ENCODE data around the gene IKZF1.

The IKZF1 gene

DNA sequence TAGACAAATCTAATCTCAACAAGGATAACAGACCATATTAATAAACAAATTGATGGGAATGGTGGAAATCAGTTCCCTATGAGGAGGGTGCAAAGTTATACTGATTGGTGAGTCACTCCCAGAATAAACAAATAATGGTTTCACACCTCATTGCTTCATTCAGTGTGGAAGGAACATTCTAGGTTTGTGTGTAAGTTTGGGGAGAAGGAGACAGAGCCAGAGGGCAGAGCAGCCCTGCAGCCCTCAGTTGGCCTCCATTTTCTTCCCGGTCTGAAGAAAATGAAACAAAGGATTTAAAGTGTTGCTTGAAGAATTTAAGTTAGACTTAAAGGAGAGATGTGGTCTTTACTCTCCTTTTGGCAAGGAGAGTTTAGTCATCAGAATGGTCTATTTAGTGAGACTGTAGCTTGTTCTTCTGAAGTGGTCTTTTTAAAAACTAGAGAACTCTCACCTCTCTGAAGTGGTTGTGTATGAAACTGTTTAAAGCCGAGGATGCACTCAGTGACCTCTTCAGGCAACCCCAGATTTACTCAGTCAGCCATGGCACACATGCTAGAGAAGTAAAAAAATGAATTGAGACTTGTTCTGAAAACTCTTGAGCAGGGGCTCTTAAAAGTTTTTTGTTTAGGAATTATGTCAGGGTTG, 27.2 kb downstream of the IKZF1 start:
- Histone ChIP-seq H3K4me2 (ENCODE audit: low read depth, low read length) (peak overlapping the region; percentile 51), H3K27me3 (replicated peaks; ENCODE audit: insufficient read depth, low read length) (no peaks in the 10 kb centered on the region), H3K9ac (ENCODE audit: low read length) (no peak overlapping the region), H3F3A (ENCODE audit: insufficient read depth, low read length) (peaks cover 27% of the 10 kb centered on the region), H3K9me2 (replicated peaks; ENCODE audit: insufficient read depth, low read length) (no peaks in the 10 kb centered on the region), H2AFZ (ENCODE audit: low read length) (no peak overlapping the region), H4K20me1 (ENCODE audit: insufficient read depth, low read length) (no peaks in the 10 kb centered on the region), H3K36me3 (replicated peaks; ENCODE audit: insufficient read depth, low read length) (no peaks in the 10 kb centered on the region; the same call in none of the 2 replicates), H3K27ac (ENCODE audit: low read length) (peak overlapping the region; percentile 45; the same call in 1 of the 2 replicates), H3K79me2 (ENCODE audit: low read length) (peaks cover 96% of the 10 kb centered on the region), H3K4me1 (ENCODE audit: low read length) (peaks cover 62% of the 10 kb centered on the region), H3K9me3 (replicated peaks; ENCODE audit: insufficient read depth, low read length) (no peaks in the 10 kb centered on the region), H3K4me3 (ENCODE audit: low read length) (no peak overlapping the region)
- no peak for TF ChIP-seq EZH2phosphoT487 (IDR thresholded peaks at IDR 0.05; ENCODE audit: low read length)
- no peak for TF ChIP-seq EZH2 (optimal IDR thresholded peaks at IDR 0.05; ENCODE audit: low read depth, low read length)
- TF ChIP-seq, protein P1, sequence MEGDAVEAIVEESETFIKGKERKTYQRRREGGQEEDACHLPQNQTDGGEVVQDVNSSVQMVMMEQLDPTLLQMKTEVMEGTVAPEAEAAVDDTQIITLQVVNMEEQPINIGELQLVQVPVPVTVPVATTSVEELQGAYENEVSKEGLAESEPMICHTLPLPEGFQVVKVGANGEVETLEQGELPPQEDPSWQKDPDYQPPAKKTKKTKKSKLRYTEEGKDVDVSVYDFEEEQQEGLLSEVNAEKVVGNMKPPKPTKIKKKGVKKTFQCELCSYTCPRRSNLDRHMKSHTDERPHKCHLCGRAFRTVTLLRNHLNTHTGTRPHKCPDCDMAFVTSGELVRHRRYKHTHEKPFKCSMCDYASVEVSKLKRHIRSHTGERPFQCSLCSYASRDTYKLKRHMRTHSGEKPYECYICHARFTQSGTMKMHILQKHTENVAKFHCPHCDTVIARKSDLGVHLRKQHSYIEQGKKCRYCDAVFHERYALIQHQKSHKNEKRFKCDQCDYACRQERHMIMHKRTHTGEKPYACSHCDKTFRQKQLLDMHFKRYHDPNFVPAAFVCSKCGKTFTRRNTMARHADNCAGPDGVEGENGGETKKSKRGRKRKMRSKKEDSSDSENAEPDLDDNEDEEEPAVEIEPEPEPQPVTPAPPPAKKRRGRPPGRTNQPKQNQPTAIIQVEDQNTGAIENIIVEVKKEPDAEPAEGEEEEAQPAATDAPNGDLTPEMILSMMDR (IDR thresholded peaks at IDR 0.05; ENCODE audit: low read length): no peak
- DNase-seq: peak; percentile 76

DNA sequence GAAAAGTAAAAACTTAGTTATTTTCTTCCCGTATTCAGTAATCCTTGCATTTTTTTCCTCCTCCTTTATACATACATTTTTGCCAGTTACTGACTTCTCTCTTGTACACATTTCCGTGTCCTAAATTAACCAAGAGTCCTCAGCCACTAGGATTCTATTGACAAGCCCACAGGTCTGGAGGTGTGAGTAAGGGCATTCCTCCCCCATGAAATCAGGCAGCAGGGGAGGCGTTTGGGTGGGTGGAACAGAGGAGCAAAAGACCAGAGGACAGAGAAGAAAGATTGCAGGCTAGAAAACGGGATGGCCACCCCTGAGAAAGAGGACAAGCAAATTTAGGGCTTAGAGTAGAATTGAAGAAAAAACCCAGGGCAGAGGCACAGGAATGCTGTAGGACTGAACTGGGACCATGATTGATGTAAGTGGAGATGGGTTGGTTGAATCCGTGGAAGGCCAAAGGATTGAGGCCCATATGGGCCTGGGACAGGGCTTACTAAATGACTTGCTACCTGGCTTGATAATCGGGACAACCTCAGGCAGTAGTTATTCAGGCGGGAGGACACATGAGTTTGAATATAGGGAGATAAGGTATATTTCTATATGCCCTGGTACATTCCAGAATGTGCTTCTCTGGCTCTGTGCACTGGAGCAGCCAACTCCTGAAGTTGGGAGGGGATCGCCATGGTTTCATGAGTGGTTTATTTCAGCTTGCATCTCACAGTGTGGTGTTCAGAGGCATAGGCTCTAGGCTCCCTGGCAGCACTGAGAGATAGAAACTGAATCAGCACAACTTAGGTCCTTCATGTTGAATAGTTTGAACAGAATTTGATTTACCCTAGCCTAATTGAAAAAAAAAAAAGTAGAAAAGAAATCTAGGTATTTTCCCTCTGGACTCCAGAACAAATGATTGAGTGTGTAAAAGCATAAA, 28.0 kb downstream of the IKZF1 start:
- H3K9me2 ChIP-seq (replicated peaks; ENCODE audit: insufficient read depth, low read length): no peaks in the 10 kb centered on the region
- peaks cover 96% of the 10 kb centered on the region for H3K79me2 ChIP-seq (ENCODE audit: low read length)
- H3K9ac ChIP-seq (ENCODE audit: low read length): no peak overlapping the region
- no peaks in the 10 kb centered on the region for H3K27me3 ChIP-seq (replicated peaks; ENCODE audit: insufficient read depth, low read length)
- TF ChIP-seq EZH2phosphoT487 (IDR thresholded peaks at IDR 0.05; ENCODE audit: low read length): no peak
- no peak for TF ChIP-seq EZH2 (optimal IDR thresholded peaks at IDR 0.05; ENCODE audit: low read depth, low read length)
- TF ChIP-seq, protein P1 (IDR thresholded peaks at IDR 0.05; ENCODE audit: low read length): no peak
- no peak overlapping the region for H3K4me3 ChIP-seq (ENCODE audit: low read length)
- H2AFZ ChIP-seq (ENCODE audit: low read length): no peak overlapping the region
- H4K20me1 ChIP-seq (ENCODE audit: insufficient read depth, low read length): no peaks in the 10 kb centered on the region
- no peak for DNase-seq
- H3K4me1 ChIP-seq (ENCODE audit: low read length): peaks cover 65% of the 10 kb centered on the region
- H3K4me2 ChIP-seq (ENCODE audit: low read depth, low read length): peak overlapping the region; percentile 51; the same call in 1 of the 2 replicates
- no peaks in the 10 kb centered on the region for H3K9me3 ChIP-seq (replicated peaks; ENCODE audit: insufficient read depth, low read length)
- H3K27ac ChIP-seq (ENCODE audit: low read length): no peak overlapping the region
- H3K36me3 ChIP-seq (replicated peaks; ENCODE audit: insufficient read depth, low read length): no peaks in the 10 kb centered on the region; the same call in 1 of the 2 replicates
- peaks cover 27% of the 10 kb centered on the region for H3F3A ChIP-seq (ENCODE audit: insufficient read depth, low read length)

DNA sequence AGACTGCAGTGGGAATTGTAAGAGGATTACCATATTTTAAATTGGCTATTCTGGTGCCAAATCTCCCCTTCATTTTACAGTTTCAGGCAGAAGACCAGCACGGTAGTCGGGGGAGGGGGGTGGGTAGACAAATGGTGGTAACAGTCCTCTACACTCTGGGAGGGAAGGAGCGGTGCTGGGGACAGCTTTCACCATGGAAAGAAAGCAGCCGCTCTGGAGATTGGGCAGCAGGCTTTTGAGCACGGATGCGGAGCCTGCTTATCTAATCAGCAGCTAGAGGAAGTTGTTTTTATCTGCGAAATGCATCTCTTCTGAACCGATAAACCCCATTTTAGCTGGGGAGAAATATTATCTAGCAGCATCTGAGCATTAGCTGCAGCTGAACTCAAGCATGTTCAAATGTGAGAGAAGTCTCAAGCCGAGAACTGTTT, 28.7 kb downstream of the IKZF1 start:
- H3K4me2 ChIP-seq (ENCODE audit: low read depth, low read length): no peak overlapping the region
- no peak overlapping the region for H3K27ac ChIP-seq (ENCODE audit: low read length)
- H4K20me1 ChIP-seq (ENCODE audit: insufficient read depth, low read length): no peaks in the 10 kb centered on the region
- no peaks in the 10 kb centered on the region for H3K9me2 ChIP-seq (replicated peaks; ENCODE audit: insufficient read depth, low read length)
- H3K27me3 ChIP-seq (replicated peaks; ENCODE audit: insufficient read depth, low read length): no peaks in the 10 kb centered on the region
- peaks cover 65% of the 10 kb centered on the region for H3K4me1 ChIP-seq (ENCODE audit: low read length)
- H2AFZ ChIP-seq (ENCODE audit: low read length): no peak overlapping the region
- H3K9ac ChIP-seq (ENCODE audit: low read length): no peak overlapping the region
- H3F3A ChIP-seq (ENCODE audit: insufficient read depth, low read length): peaks cover 27% of the 10 kb centered on the region
- TF ChIP-seq, protein P1 (IDR thresholded peaks at IDR 0.05; ENCODE audit: low read length): no peak
- H3K36me3 ChIP-seq (replicated peaks; ENCODE audit: insufficient read depth, low read length): no peaks in the 10 kb centered on the region; the same call in 1 of the 2 replicates
- H3K9me3 ChIP-seq (replicated peaks; ENCODE audit: insufficient read depth, low read length): no peaks in the 10 kb centered on the region
- peaks cover 96% of the 10 kb centered on the region for H3K79me2 ChIP-seq (ENCODE audit: low read length)
- H3K4me3 ChIP-seq (ENCODE audit: low read length): no peak overlapping the region
- DNase-seq: no peak

Data from MM.1S (cell line).